ENCODE data around the gene SCFD1.

DNA sequence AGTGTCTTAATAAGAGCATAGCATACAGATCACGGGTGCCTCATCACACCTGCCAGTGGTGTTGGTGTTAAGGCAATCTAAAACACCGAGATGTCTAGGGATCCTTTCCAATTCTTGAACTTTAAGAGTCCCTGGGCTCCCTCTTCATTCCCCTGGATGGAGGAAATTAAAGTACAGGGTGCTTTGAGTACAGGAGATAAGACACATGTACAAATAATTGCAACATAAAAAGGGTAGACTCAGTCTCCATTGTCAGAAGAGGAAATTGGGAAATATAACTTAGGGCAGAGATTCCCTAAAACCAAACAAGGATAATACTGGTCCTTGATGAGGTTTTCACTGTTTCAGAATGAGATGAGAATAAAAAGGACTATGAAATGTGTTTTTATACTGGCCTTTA is 34.9 kb downstream of the SCFD1 start:
- TF ChIP-seq, protein P1, sequence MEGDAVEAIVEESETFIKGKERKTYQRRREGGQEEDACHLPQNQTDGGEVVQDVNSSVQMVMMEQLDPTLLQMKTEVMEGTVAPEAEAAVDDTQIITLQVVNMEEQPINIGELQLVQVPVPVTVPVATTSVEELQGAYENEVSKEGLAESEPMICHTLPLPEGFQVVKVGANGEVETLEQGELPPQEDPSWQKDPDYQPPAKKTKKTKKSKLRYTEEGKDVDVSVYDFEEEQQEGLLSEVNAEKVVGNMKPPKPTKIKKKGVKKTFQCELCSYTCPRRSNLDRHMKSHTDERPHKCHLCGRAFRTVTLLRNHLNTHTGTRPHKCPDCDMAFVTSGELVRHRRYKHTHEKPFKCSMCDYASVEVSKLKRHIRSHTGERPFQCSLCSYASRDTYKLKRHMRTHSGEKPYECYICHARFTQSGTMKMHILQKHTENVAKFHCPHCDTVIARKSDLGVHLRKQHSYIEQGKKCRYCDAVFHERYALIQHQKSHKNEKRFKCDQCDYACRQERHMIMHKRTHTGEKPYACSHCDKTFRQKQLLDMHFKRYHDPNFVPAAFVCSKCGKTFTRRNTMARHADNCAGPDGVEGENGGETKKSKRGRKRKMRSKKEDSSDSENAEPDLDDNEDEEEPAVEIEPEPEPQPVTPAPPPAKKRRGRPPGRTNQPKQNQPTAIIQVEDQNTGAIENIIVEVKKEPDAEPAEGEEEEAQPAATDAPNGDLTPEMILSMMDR (IDR thresholded peaks at IDR 0.05; ENCODE audit: borderline replicate concordance, extremely low read depth, low read length, poor library complexity, severe bottlenecking), result no peak
- TF ChIP-seq EZH2 (IDR thresholded peaks at IDR 0.05; ENCODE audit: borderline replicate concordance, low read depth, low read length, severe bottlenecking), result no peak

All from DND-41 (cell line).